HG03439 (cell line): Measurements from ENCODE around the gene DSCAML1.

Experiments used
- ATAC-seq: cut with Tn5 transposase; IDR thresholded peaks from one replicate; pipeline ENCODE4 v1.9.1; 2021; ENCODE audit warnings: mild to moderate bottlenecking, moderate library complexity; ENCODE audit not compliant: unreplicated experiment

Gene DSCAML1

DNA sequence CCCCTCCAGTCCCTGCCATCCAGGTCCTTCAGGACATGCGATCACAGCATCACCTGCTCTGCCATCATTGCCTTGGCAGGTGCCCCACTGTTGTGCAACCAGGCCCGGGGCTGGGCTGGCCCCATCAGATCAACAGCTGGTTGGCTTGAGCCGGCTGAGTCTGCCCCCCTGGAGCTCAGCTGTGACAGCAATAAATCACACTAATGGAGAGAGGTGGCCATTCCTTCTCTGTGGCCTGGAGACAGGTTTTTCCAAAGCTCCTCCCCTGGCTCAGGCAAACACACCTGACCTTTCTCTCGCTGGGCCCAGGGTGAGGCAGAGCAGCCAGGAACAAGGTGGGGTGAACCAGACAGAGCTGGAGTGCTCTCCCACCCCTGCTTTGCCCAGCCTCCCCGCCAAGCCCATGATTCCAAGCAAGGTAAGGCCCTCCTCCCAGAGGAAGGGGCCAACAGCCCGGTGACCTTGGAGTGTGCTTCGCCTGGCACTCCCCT is 36.4 kb upstream of the DSCAML1 start:
- no peak for ATAC-seq

DNA sequence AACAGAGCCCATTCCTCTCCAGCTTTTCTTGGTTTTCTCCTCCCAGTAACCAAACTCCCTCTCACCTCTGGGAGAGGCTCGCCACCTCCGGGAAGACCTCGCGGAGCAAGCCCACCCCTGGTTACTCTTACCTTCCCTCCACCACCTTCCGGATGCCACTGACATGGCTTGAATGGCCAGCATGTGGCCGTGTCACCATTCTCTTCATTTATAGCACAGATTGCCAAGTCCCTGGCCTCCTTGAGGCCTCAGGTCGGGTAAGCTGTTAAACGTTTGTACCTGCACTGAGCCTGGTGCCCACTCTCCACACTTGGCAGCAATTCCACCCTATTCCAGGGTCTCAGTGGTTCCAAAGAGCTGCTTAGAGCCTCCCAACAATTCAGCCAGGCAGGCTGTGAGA is 35.5 kb upstream of the DSCAML1 start:
- no peak for ATAC-seq

DNA sequence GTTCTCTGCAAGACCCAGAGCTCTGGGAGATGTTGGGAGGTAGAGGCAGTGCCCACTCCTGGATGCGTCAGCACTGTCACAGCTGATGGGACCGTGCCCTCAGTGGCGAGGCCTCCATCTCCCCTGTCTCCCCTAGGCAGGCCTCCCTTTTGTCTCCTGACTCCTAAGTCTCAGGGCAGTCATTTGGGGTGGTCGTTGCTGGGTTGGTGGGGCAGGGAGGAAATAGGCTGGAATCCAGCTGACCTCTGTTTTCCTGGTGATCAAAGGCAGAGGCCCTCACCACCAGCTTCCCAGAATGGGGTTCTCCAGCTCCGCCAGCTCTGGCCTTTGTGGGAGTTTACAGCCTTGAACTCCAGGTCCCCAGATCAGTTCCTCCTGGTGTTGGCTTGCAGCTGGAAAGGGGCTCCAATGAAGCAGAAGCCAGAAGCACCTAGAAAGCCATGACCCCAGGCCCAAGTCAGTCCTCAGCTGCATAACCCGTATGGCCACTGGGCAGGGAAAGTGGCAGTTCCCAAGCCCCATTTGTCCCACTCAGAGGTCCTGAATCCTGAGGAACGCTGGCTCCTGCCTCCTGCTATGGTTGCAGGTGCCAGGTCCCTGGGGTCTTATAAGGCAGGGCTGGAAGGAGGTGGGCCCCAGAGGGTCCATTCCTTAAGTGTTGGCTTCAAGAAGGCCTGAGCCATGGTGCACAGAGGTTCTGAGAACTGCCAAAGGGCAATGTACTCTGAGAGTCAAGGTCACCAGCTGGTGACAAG is 34.8 kb upstream of the DSCAML1 start:
- ATAC-seq = no peak

DNA sequence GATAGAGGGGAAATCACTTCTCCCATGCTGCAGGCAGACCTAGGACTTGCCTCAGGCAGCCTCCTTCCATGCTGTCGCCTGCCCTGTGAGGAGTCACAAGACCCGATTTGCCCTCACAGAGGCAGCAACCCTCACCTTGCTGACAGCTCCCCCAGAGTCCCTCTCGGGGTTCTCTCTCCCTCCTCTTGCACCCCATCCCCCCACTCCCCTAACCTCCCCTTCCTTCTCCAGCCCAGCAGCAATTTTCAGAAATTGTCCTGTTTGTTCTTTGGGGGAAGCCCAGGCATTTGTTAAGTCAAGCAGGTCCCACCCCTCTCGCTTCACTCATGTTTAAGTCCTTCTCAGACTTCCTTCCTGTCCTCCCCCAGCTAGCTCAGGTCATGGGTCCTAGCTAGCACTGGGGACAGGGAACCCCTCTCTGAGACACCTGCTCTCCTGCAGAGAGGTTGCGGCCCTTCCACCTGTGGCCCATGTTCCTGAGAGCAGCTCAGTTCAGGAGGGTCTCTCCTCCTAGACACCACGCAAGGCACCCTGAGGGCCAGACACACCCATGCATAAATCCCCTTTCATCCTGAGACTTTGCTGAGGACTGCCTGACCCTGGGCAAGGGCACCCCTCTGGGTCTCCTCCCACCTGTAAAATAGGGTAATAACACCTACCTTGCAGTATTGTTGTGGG is 33.8 kb upstream of the DSCAML1 start:
- no peak for ATAC-seq

DNA sequence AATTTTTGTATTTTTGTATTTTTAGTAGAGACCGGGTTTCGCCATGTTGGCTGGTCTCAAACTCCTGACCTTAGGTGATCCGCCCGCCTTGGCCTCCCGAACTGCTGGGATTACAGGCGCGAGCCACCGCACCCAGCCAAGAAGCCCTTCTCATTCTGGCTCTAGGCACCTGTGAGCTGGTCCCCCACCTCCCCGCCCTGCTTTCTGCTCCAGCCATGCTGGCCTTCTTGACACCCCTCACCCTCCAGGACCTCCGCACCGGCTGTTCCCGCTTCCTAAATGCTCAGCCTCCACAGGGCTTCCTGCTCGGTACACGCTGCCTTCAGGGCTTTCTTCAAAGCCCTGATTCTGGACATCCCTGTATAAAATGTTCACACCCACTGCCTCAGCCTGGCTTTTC is 33.1 kb upstream of the DSCAML1 start:
- ATAC-seq = no peak

DNA sequence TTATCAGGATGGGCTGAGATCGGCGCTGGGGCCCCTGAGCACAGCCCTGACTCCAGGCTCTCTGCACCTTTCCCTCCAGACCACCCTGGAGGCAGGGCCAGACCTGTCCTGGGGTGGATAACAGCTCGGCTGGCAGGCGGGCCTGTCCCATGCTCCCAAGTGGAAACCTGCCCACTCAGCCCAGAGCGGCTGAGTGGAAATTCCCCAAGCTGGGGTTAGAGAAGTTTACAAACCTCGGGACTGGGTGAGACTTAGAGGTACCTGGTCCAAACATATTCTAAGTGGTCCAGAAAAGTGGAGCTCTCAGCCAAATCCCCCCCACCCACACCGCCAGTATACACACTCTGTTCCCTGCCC is 32.3 kb upstream of the DSCAML1 start:
- no peak for ATAC-seq

DNA sequence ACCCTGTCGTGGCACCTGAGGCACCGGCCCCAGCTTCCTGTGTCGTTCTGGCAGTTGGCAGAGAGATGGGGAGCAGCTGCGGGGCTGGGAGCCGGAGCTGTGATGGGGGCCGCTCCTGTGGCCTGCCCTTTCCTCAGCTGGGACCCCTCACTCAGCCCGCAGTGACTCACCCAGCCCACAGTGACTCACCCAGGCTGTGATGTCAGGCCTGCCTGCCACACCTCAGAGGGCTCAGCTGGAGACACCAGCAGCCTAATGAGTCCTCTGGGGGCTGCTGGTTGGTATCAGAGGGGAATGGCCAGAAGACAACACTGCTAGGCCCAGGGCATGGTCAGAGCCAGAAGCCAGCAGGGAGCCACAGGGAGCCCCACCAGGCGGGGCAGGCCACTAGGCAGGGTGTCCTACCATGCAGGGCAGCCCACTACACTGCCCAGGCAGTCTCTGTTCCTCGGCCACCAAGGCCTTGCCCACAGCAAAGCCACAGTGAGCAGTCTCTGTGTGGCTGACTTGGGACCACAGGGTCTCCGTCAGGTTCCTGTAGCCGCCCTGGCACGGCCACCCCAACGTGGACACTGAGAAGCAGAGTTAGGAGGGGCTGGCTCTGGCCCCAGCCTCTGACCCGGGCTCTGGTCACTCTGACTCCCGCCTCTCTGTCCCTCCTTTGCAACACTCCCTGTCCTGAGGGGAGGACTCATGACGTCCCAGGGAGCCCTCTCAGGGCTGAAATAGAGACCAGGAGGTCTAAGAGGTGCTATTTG is 31.8 kb upstream of the DSCAML1 start:
- no peak for ATAC-seq

DNA sequence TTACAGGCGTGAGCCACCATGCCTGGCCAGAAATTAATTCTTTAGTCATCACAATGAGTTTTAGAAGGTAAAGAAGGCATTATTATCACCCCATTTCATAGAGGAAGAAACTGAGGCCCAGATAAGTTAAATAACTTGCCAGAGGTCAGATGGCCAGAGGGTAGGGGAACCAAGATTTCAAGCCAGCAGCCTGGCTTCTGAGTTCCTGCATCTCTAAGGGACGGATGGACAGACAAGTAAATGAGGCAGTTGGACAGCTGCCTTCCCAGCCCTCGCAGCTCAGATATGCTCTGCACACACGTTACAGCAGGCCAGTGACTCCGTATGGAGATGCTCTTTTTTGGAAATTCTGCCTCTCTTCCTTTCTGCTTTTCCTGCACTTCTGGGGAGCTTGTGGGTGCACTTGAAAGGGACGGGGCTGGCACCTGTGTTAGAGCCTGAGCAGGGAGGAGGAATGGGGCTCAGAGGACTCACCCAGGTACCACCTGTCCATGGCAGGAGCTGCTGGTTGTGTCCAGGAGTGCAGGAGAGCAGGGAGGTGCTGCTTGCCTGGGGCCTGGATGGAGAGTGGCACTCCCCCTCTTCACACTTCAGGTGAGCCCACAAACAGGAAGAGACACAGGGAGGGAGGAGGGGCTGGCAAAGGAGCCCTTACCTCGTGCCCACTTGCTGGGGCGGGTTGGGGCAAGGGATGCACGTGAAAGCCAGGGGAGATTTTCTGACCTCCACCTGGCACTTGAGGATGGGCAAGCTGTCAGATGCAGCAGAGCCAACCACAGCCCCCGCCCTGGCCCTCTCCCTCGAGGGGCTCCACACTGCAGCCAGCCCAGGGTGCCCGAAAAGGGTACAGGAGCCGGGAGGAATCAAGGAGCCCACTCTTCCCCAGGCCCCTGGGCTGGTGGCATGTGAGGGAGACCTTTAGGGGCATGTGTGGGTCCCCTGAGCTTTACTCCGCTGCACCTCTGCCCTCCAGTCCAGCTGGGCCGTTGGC is 30.8 kb upstream of the DSCAML1 start:
- no peak for ATAC-seq

DNA sequence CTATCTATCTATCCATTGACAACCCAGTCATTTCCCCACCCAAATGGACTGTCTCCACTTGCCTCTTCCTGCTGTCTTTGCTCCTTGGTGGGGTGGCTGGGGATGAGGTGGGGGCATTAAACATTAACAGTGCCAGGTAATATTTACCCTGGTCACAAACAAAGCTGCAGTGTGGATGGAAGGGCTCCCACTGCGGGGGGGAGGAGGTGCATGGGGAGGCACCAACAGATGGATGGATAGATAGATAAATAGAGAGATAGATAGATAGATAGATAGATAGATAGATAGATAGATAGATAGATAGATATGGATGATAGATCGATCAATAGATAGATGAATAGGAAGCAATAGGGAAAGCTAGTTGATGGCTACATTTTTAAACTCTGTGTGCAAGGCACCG is 29.8 kb upstream of the DSCAML1 start:
- ATAC-seq = no peak

DNA sequence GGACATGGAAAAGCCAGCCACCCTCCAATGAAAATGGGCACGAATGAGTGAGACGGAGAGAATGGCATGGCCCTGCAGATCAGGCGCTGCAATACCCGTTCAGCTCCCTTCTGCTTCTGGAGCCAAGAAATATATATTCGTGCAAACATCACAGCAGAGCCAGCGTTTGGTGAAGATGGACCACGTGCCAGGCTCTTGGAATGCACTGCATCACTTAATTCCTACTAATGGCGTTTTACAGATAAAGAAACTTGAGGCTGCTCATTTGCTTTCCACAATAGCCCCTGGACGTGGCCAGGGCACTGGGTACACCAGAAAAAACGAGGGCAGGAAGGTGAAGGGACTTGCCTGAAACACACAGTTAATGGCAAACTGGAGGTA is 29.2 kb upstream of the DSCAML1 start:
- no peak for ATAC-seq

DNA sequence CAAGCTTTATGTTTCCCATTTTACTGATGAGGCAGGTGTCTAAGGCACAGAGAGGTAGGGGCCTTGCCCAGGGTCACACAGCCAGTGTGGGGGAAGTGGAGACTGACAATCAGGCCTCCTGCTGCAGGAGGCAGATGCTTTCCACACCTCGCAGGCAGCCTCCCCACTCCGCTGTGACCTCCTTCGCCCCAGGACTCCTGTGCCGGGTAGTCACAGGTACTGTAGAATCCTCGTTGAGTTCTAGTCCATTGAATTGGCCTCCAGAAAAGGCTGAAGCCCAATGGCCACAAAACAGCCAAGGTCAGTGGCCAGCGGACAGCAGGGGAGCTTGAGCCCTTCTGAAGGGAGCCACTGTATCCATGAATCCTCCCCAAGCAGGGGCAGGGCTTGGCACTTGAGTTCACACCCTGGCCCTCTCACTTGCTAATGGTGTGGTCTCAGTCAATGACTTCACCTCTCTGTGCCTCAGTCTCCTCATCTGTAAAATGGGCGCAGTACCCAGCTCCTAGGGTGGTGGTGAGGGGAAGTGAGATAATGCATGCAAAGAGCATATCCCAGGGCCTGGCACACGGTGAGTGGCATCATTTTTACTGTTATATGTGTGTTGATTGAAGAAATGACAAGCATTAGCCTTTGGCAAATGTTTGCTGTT is 28.6 kb upstream of the DSCAML1 start:
- ATAC-seq = no peak

DNA sequence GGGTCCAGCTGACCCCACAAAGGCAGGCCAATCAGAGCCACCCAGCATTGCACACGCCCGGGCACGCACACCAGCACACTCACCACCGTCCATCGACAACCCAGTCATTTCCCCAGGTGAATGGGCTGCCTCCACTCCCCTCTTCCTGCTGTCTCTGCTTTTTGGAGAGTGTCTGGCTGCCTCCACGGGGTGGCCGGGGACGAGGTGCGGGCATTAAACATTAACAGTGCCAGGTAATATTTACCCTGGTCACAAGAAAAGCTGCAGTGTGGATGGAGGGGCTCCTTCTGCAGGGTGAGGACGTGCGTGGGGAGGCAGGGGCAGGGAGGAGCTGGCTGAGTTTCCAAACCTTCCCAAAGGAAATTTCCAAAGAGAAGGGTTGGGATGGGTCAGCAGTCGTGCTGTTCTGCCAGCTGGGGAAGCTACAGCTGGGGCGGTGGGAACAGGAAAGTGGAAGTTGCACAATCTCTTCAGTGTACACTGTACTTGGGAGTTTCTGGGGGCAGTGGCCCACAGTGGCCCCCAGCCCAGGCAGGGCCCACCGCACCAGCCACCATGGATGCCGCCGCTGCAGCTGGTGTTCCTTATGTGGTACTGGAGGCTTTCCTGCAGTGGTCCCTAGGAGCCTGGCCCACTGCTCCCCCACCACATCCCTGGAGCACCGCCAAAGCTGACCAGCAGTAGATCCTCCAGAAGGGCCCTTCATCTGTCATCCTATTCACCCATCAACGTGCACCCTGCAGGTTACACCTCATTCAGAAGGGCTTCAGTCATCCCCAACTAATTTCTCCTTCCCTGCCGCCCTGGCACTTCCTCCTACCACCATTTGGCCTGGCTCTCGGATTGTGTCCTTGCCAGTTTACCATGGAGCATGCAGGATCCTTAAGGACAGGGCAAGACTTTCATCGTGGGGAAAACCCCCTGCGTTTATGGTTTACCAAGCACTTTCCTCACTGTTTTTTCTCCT is 27.8 kb upstream of the DSCAML1 start, which contains the start of gene FXYD2:
FXYD2 (minus strand) TSS at position 174 of the 967 bp plus-strand sequence; CDS start at position 108, 66 bp downstream.
- no peak for ATAC-seq

DNA sequence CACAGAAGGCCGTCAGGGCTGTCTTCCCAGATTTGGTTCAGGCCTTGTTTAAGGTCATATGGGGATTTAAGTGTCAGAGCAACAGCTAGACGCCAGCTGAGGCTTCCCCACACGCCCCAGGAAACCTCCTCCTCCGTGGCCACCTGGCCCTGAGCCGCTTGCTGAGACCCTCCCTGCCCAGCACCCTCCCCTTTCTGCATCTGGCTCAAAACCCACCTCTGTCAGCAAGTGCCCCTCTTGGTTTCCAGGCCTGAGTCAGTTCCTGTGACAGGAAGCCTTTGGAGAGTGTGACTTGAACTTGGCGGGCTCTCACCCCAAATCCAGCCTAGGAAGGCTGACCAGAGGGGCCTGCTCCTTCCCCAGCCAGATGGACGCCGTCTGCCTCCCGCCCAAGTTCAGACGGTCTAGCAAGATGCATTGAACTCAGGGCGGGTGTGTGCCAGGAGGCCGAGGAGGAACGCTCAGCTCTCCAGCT is 27.0 kb upstream of the DSCAML1 start:
- no peak for ATAC-seq

DNA sequence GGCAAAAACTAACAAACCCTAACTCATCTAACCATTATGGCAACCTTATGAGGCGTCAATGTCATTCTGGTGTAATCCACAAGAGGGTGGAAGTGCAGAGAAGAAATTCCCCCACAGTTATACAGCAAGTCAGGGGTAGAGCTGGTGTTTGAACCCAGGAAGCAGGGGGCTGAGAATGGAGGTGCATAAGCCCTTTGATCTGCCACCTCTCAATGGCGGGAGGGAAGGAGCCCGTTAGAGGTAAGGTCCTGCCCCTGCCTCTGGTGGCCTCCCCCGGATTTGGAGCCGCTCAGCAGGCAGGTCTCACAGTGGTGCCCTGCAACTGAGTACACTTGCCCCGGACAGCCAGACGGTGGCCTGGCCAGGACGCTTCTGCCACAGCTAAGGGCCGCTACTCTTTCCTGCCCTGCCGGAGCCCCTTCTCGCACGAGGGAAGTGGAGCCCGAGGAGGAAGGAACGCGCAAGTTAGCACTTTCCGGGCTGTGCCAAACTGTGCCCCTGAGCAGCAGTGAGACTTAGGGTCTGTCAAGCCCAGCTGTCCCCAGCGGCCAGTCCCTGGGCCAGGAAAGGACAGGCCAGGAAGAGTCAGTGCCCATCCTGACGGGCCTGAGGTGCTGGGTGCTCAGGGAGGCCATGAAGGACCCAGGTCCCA is 26.4 kb upstream of the DSCAML1 start:
- no peak for ATAC-seq

DNA sequence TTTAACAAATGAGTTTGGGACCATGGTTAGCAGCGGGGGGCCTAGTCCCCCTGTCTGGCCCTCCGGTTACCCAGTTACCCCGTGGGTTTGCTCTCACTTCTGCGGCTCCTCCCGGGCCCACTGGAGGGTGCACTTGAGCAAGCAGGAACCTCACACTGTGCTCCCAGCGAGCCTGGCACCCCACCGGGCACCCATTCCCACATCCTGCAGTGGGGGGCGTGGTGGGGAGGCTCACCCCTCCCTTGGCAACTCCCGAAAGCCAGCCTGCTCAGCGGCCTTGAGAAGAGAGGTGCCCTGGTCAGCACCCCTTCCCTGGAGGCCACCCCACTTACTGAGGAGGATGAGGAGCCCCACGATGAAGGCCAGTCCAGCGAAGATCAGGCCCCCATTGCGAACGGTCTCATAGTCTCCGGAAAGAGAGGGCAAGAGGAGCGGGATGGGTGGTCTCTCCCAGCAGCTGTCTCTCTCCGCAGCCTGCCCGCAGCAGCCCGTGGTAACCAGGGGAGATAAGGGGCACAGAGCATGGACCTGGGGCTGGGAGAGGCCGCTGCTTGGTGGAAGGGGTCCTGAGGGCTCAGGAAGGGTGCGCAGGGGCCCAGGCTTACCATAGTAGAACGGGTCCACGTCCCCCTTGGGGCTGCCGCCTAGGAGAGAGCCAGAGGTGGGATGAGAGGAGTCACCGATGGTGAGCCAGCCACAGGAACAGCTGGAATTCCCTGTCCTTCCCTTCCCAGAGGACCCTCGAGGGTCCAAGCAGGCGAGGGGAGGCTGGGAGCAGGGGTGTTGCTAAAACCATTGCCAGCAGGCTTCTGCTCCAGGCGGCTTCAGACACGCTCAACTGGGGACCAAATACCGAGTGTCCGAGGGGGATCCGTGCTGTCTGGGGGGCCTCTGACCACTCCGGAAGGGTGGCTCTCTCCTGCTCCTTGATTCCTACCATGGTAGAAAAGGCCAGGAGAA is 25.3 kb upstream of the DSCAML1 start:
- no peak for ATAC-seq

DNA sequence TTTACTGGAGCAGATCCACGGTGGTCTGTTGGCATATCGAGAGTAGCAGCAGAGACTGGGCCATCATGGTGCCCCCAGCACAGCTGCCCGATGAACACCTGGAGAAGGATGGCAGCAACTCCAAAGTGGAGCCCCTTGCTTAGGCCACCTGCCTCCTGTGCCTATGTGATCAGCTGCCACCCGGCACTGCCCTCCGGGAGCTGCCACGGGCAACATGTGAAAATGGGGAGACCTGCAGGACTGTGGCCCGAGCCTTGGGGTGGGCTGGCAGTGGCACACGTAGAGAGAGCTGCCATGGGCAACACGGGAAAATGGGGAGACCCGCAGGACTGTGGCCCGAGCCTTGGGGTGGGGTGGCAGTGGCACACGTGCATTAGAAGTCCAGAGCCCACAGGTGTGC is 24.4 kb upstream of the DSCAML1 start:
- ATAC-seq = no peak

DNA sequence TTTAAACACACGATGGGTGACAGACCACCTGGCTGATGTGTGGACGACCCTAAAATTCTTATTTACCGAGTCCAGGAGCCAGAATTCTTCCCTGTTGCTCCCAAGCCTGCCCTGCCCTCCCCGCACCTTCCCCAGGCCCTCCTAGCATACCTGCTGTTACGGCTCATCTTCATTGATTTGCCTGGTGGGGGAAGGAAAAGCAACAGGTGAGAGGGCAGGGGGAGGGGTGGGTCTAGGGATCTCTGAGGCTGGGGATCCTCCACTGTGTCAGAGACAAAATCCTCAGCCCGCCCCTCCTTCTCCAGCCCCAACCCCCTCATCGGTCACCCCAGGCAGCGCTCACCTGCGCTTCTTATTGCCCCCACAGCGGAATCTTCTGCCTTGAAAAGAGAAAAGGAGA is 23.5 kb upstream of the DSCAML1 start:
- no peak for ATAC-seq
